HG02763 (cell line): ENCODE results near the gene CKAP5.

ENCODE experiments used
- ATAC-seq: cut with Tn5 transposase; IDR thresholded peaks from one replicate; pipeline ENCODE4 v1.9.1; 2021; ENCODE audit warnings: mild to moderate bottlenecking, moderate library complexity; ENCODE audit not compliant: unreplicated experiment

CKAP5 gene

GRCh38 chr11:46845740-46846509, at the start of gene CKAP5:
CKAP5 (minus strand) TSS chr11:46846280; CDS start chr11:46821231, 25,049 bp downstream.
- ATAC-seq, result peak; percentile 92

- ATAC-seq, result no peak
Observed at GRCh38 chr11:46895821-46896220, 49.7 kb upstream of the CKAP5 start.

GRCh38 chr11:46894961-46895360, 48.9 kb upstream of the CKAP5 start:
- ATAC-seq, result no peak

GRCh38 chr11:46894506-46894905, 48.4 kb upstream of the CKAP5 start:
- ATAC-seq, result no peak

GRCh38 chr11:46892838-46893237, 46.8 kb upstream of the CKAP5 start:
- no peak for ATAC-seq

- no peak for ATAC-seq
Observed at GRCh38 chr11:46892109-46892508, 46.0 kb upstream of the CKAP5 start.

- ATAC-seq, result no peak
Observed at GRCh38 chr11:46890665-46891064, 44.6 kb upstream of the CKAP5 start.

GRCh38 chr11:46889689-46890475, 43.8 kb upstream of the CKAP5 start:
- ATAC-seq, result no peak

- no peak for ATAC-seq
Observed at GRCh38 chr11:46889251-46889650, 43.2 kb upstream of the CKAP5 start.

GRCh38 chr11:46888636-46889035, 42.6 kb upstream of the CKAP5 start:
- no peak for ATAC-seq

GRCh38 chr11:46886211-46886610, 40.1 kb upstream of the CKAP5 start:
- no peak for ATAC-seq

GRCh38 chr11:46879056-46879585, 33.0 kb upstream of the CKAP5 start:
- ATAC-seq, result no peak

- no peak for ATAC-seq
Observed at GRCh38 chr11:46877580-46877979, 31.5 kb upstream of the CKAP5 start.

GRCh38 chr11:46876471-46876870, 30.4 kb upstream of the CKAP5 start:
- no peak for ATAC-seq

GRCh38 chr11:46874586-46874985, 28.5 kb upstream of the CKAP5 start:
- no peak for ATAC-seq

GRCh38 chr11:46868912-46869311, 22.8 kb upstream of the CKAP5 start:
- no peak for ATAC-seq

GRCh38 chr11:46865340-46865739, 19.3 kb upstream of the CKAP5 start:
- ATAC-seq, result no peak

GRCh38 chr11:46860218-46860617, 14.1 kb upstream of the CKAP5 start:
- ATAC-seq, result no peak

GRCh38 chr11:46858920-46859546, 13.0 kb upstream of the CKAP5 start:
- ATAC-seq, result no peak

- no peak for ATAC-seq
Observed at GRCh38 chr11:46857666-46858065, 11.6 kb upstream of the CKAP5 start.

- ATAC-seq, result no peak
Observed at GRCh38 chr11:46856605-46857343, 10.7 kb upstream of the CKAP5 start.
